Caco-2 (cell line): ENCODE measurements around the gene FBXO21. TPM values are rescaled to one million over a fixed set of nuclear protein-coding genes. Genes with fewer than 3 reads are reported as not detected.

Experiments used
- BruUV-seq: library from RNA; stranded (reverse); fragments of 400-500 nt; replicated peaks from 2 replicates; lab custom pipeline; 2021; lab: Mats Ljungman, UMichigan
- CTCF ChIA-PET: fragments of 300-600 bp; sonication (Branson Sonifier 250); formaldehyde crosslinking; loops from one replicate; lab custom pipeline; 2022; ENCODE audit warnings: antibody characterized with exemption; lab: Charles Lee
- POLR2A ChIA-PET: fragments of 300-600 bp; sonication (Branson Sonifier 250); formaldehyde crosslinking; loops from one replicate; lab custom pipeline; 2022; ENCODE audit warnings: antibody characterized with exemption; lab: Charles Lee
- DNase-seq, 2 experiments: peaks; one replicate each; pipeline versions ENCODE4 v3.0.0 to v3.0.0-alpha.2; 2020 to 2022
- H3K27me3 ChIP-seq: replicated peaks from 2 replicates; pipeline ENCODE4 v1.6.0; 2011; ENCODE audit warnings: low read length; ENCODE audit not compliant: control insufficient read depth, insufficient read depth
- H3K36me3 ChIP-seq: 2 replicates; pipeline ENCODE4 v1.5.1; 2011; ENCODE audit warnings: low read length; ENCODE audit not compliant: control insufficient read depth, insufficient read depth
- H3K4me1 ChIP-seq: fragments of 250-450 bp; sonication (Bioruptor Pico); 2 replicates; pipeline ENCODE4 v1.5.1; 2020; ENCODE audit warnings: mild to moderate bottlenecking
- H3K4me3 ChIP-seq: 2 replicates; pipeline ENCODE4 v1.5.1; 2011; ENCODE audit warnings: low read depth, mild to moderate bottlenecking, control low read depth, low read length
- H3K9me3 ChIP-seq: fragments of 250-450 bp; sonication (Bioruptor Pico); 2 replicates; pipeline ENCODE4 v1.5.1; 2020; ENCODE audit warnings: mild to moderate bottlenecking, moderate library complexity
- H3K27ac Mint-ChIP-seq: one replicate; pipeline ENCODE4 v1.8.0; 2022; ENCODE audit warnings: mixed read lengths; ENCODE audit not compliant: unreplicated experiment
- H3K27me3 Mint-ChIP-seq: one replicate; pipeline ENCODE4 v1.8.0; 2022; ENCODE audit warnings: mixed read lengths; ENCODE audit not compliant: insufficient read depth, unreplicated experiment
- H3K36me3 Mint-ChIP-seq: one replicate; pipeline ENCODE4 v1.8.0; 2022; ENCODE audit warnings: mild to moderate bottlenecking, mixed read lengths; ENCODE audit not compliant: insufficient read depth, unreplicated experiment
- H3K4me1 Mint-ChIP-seq: one replicate; pipeline ENCODE4 v1.8.0; 2022; ENCODE audit warnings: low read depth, mixed read lengths; ENCODE audit not compliant: unreplicated experiment
- H3K4me3 Mint-ChIP-seq: one replicate; pipeline ENCODE4 v1.8.0; 2022; ENCODE audit warnings: mild to moderate bottlenecking, moderate library complexity, mixed read lengths; ENCODE audit not compliant: unreplicated experiment
- H3K9me3 Mint-ChIP-seq: one replicate; pipeline ENCODE4 v1.8.0; 2022; ENCODE audit warnings: mixed read lengths; ENCODE audit not compliant: unreplicated experiment
- intact Hi-C: fragments of 100-400 bp; cut with micrococcal nuclease; formaldehyde crosslinking; loops from one replicate; pipeline ENCODE4 v1.10.0; 2022; ENCODE audit not compliant: unreplicated experiment
- total RNA-seq: library from RNA; stranded (reverse); gene quantifications from 2 replicates; pipeline ENCODE4 v1.2.3, GENCODE V29; 2022
- TF ChIP-seq, protein P1 (sequence below), 2 experiments: fragments of 200-600 bp in 1 of 2; IDR thresholded peaks; 1 replicate in 1 of 2; 2 replicates in 1 of 2; pipeline versions ENCODE4 v1.5.1 to v1.8.0; 2011 to 2022; ENCODE audit warnings: antibody characterized with exemption in 1 of 2, control low read depth in 1 of 2, inconsistent platforms in 1 of 2, low read depth in 1 of 2, low read length in 1 of 2, mild to moderate bottlenecking in 1 of 2, moderate library complexity in 1 of 2; ENCODE audit not compliant: insufficient read depth in 1 of 2, severe bottlenecking in 1 of 2, unreplicated experiment in 1 of 2

Gene FBXO21
- total RNA-seq, 1 experiment from 2014 or later: 44.5 TPM

DNA sequence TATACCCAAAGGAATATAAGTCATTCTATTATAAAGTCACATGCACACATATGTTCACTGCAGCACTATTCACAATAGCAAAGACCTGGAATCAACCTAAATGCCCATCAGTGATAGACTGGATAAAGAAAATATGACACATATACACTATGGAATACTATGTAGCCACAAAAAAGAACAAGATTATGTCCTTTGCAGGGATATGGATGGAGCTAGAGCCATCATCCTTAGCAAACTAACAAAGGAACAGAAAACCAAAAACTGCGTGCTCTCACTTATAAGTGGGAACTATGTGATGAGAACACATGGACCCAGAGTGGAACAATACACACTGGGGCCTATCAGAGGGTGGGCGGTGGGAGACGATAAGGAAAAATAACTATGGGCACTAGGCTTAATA lies 21.3 kb downstream of the FBXO21 start:
- intact Hi-C loops: no loop called here
- ChIA-PET POLR2A (no interaction called here), CTCF (no interaction called here)
- no peak for DNase-seq
- Mint-ChIP-seq H3K9me3 (no peaks in the 10 kb centered on the region), H3K4me3 (no peak overlapping the region), H3K4me1 (no peaks in the 10 kb centered on the region), H3K27ac (no peak overlapping the region), H3K36me3 (peaks cover 77% of the 10 kb centered on the region), H3K27me3 (no peaks in the 10 kb centered on the region)
- no TSS peak for BruUV-seq
- no peaks in the 10 kb centered on the region for H3K27me3 ChIP-seq
- no peaks in the 10 kb centered on the region for H3K9me3 ChIP-seq
- no peaks in the 10 kb centered on the region for H3K4me1 ChIP-seq
- TF ChIP-seq, protein P1, sequence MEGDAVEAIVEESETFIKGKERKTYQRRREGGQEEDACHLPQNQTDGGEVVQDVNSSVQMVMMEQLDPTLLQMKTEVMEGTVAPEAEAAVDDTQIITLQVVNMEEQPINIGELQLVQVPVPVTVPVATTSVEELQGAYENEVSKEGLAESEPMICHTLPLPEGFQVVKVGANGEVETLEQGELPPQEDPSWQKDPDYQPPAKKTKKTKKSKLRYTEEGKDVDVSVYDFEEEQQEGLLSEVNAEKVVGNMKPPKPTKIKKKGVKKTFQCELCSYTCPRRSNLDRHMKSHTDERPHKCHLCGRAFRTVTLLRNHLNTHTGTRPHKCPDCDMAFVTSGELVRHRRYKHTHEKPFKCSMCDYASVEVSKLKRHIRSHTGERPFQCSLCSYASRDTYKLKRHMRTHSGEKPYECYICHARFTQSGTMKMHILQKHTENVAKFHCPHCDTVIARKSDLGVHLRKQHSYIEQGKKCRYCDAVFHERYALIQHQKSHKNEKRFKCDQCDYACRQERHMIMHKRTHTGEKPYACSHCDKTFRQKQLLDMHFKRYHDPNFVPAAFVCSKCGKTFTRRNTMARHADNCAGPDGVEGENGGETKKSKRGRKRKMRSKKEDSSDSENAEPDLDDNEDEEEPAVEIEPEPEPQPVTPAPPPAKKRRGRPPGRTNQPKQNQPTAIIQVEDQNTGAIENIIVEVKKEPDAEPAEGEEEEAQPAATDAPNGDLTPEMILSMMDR (IDR thresholded peaks at IDR 0.05; ENCODE audit: insufficient read depth in 1 of 2, low read depth in 1 of 2, low read length in 1 of 2, severe bottlenecking in 1 of 2, unreplicated experiment in 1 of 2): no peak
- peaks cover 1% of the 10 kb centered on the region; the same call in 1 of the 2 replicates for H3K36me3 ChIP-seq
- no peak overlapping the region for H3K4me3 ChIP-seq

DNA sequence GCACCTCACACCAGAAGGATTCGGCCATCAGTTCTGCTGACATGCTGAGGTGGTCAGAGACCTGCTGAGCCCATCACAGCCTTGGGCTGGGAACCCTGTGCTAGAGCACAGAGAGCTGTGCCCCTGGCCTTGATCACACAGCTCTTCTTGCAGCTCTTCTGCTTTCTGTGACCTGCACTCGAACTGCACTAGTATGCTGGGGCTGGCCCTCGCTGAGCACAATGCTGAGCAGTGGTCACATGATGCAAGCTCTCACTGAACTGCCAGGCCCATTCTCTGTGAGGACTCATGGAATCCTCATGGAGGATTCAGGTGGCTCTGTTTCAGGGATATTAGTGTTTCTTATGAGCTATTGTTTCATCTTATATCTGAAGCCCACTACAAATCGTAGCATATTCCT lies 22.5 kb downstream of the FBXO21 start:
- H3K9me3 ChIP-seq: no peaks in the 10 kb centered on the region
- intact Hi-C loops: no loop called here
- POLR2A ChIA-PET: no interaction called here
- no peaks in the 10 kb centered on the region for H3K4me1 ChIP-seq
- CTCF ChIA-PET: no interaction called here
- H3K4me3 Mint-ChIP-seq: no peak overlapping the region
- no peak overlapping the region for H3K27ac Mint-ChIP-seq
- DNase-seq: no peak
- no TSS peak for BruUV-seq
- no peaks in the 10 kb centered on the region for H3K27me3 ChIP-seq
- H3K4me3 ChIP-seq: no peak overlapping the region
- H3K36me3 Mint-ChIP-seq: peaks cover 76% of the 10 kb centered on the region
- no peaks in the 10 kb centered on the region for H3K4me1 Mint-ChIP-seq
- no peaks in the 10 kb centered on the region for H3K27me3 Mint-ChIP-seq
- H3K36me3 ChIP-seq: peaks cover 1% of the 10 kb centered on the region; the same call in 1 of the 2 replicates
- TF ChIP-seq, protein P1 (IDR thresholded peaks at IDR 0.05; ENCODE audit: insufficient read depth in 1 of 2, low read depth in 1 of 2, low read length in 1 of 2, severe bottlenecking in 1 of 2, unreplicated experiment in 1 of 2): no peak
- H3K9me3 Mint-ChIP-seq: no peaks in the 10 kb centered on the region

DNA sequence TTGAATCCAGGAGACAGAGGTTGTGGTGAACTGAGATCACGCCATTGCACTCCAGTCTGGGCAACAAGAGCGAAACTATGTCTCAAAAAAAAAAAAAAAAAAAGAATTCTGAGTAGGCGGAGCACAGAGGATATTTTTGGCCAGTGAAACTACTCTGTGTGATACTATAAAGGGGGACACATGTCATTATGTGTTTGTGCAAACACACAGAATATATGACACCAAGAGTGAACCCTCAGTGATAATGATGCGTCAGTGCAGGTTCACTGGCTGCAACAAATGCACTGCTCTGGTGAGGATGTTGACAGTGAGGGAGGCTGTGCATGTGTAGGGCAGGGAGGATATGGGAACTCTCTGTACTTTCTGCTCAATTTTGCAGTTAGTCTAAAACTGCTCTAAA lies 24.2 kb downstream of the FBXO21 start:
- intact Hi-C loops: no loop called here
- DNase-seq: no peak
- TF ChIP-seq, protein P1 (IDR thresholded peaks at IDR 0.05; ENCODE audit: insufficient read depth in 1 of 2, low read depth in 1 of 2, low read length in 1 of 2, severe bottlenecking in 1 of 2, unreplicated experiment in 1 of 2): no peak
- no peaks in the 10 kb centered on the region; the same call in 1 of the 2 replicates for H3K36me3 ChIP-seq
- no peaks in the 10 kb centered on the region for H3K4me1 ChIP-seq
- no peaks in the 10 kb centered on the region for H3K27me3 ChIP-seq
- Mint-ChIP-seq H3K4me1 (peaks cover 2% of the 10 kb centered on the region), H3K27me3 (no peaks in the 10 kb centered on the region), H3K4me3 (no peak overlapping the region), H3K27ac (no peak overlapping the region), H3K36me3 (peaks cover 75% of the 10 kb centered on the region), H3K9me3 (no peaks in the 10 kb centered on the region)
- no peaks in the 10 kb centered on the region for H3K9me3 ChIP-seq
- no peak overlapping the region for H3K4me3 ChIP-seq
- BruUV-seq: no TSS peak
- ChIA-PET POLR2A (no interaction called here), CTCF (no interaction called here)
